ENCODE results near the gene SIGLEC1.

- no peak for TF ChIP-seq CTCF (IDR thresholded peaks at IDR 0.05; ENCODE audit: insufficient read depth, low read depth, low read length)
- no peak for TF ChIP-seq EZH2 (IDR thresholded peaks at IDR 0.05; ENCODE audit: insufficient read depth, low read length)
Observed at GRCh38 chr20:3663031-3663701, 49.2 kb downstream of the SIGLEC1 start, which contains the start of gene GFRA4.

All from astrocyte (in vitro differentiated cells and primary cell).